Right lobe of liver (tissue), 6 donors: ENCODE data around the gene HIRA. TPM values are rescaled to one million over a fixed set of nuclear protein-coding genes. Genes with fewer than 3 reads are reported as not detected.

ENCODE experiments used
- ATAC-seq, 4 donors: fragments of 200-7000 bp; cut with Tn5 transposase; one replicate each; pipeline ENCODE4 v1.9.1; 2020; ENCODE audit warnings: mild to moderate bottlenecking in 4 of 4, moderate library complexity in 4 of 4
- DNase-seq, 3 donors: peaks; one replicate each; pipeline ENCODE4 v3.0.0-alpha.2; 2020
- H3K27ac ChIP-seq, 3 donors: fragments of 200-600 bp; one replicate each; pipeline ENCODE4 v1.8.0; 2022
- H3K27me3 ChIP-seq, 2 donors: fragments of 200-600 bp; one replicate each; pipeline ENCODE4 v1.8.0; 2022
- H3K36me3 ChIP-seq, 4 donors: fragments of 200-600 bp; sonication (generic) in 1 of 4; one replicate each; pipeline versions ENCODE4 v1.5.1 to v1.8.0; 2017 to 2022; ENCODE audit warnings: control low read depth in 1 of 4
- H3K4me1 ChIP-seq, 4 donors: fragments of 200-600 bp; sonication (generic) in 1 of 4; one replicate each; pipeline versions ENCODE4 v1.5.1 to v1.8.0; 2017 to 2022; ENCODE audit warnings: control low read depth in 1 of 4
- H3K4me3 ChIP-seq, 3 donors: fragments of 200-600 bp; one replicate each; pipeline ENCODE4 v1.8.0; 2022
- H3K9me3 ChIP-seq, 4 donors: fragments of 200-600 bp; sonication (generic) in 1 of 4; one replicate each; pipeline versions ENCODE4 v1.5.1 to v1.8.0; 2017 to 2022; ENCODE audit warnings: control low read depth in 1 of 4
- CTCF ChIP-seq, 4 donors: fragments of 200-600 bp in 3 of 4; fragments of 450-650 bp in 1 of 4; IDR thresholded peaks; one replicate each; pipeline versions ENCODE4 v1.5.1 to v1.8.0; 2016 to 2022; ENCODE audit warnings: antibody characterized with exemption in 4 of 4, mild to moderate bottlenecking in 2 of 4
- POLR2A ChIP-seq: fragments of 450-650 bp; IDR thresholded peaks from one replicate; pipeline ENCODE4 v1.6.1; 2017; ENCODE audit warnings: antibody characterized with exemption, mild to moderate bottlenecking
- WGBS: methylation state at CpG from one replicate; pipeline ENCODE4 v1.1.6; 2018; ENCODE audit warnings: low coverage, low lambda C conversion rate; ENCODE audit not compliant: insufficient coverage; ENCODE audit errors: missing lambda C conversion rate; 5-methylcytosine and 5-hydroxymethylcytosine counted together
- intact Hi-C, 2 donors: fragments of 100-400 bp; cut with DNase I; formaldehyde crosslinking; loops; one replicate each; pipeline versions ENCODE4 v1.11.2 to v1.14.1; 2022
- long read RNA-seq: library from polyadenylated mRNA; unstranded; transcript quantifications from one replicate; pipeline ENCODE4 v2.0.0, GENCODE V29; 2019
- total RNA-seq, 6 experiments: library from RNA; depleted of rRNA in 2 of 6; stranded (reverse); fragments of >200 nt in 2 of 6; fragmentation: NEBNext Ultra II Directional in 3 of 6; extraction: Animal tissue kit (Norgen Biotek cat#: 25700) in 3 of 6; gene quantifications; one replicate each; pipeline versions ENCODE4 v1.1.0 to v1.2.4, GENCODE V29; 2016 to 2023
- donor health status: DM: no; HTN: yes; CAD: no.
- donor health status: DM: no; HTN: no; CAD: no.
- donor health status: DM: no; HTN: no; CAD: no.
- donor health status: DM: no; HTN: yes; CAD: no.
- donor health status: DM: no; HTN: yes; CAD: no.

Gene HIRA
- 10 to 100 TPM; 14.6 to 25.0 (median 17.8) TPM for total RNA-seq
- long read RNA-seq, result 0 reads

GRCh38 chr22:19431649-19432132, at the start of gene HIRA:
TSS of gene HIRA (minus strand) at chr22:19431733. CDS start at chr22:19431476, 257 bp downstream.
- DNase-seq (peak; percentile 84 to 87 (median 85)), ATAC-seq (peak; percentile 44 to 66 (median 58))
- H3K36me3 ChIP-seq, result peaks cover 0 to 20% (median 8%) of the 10 kb centered on the region in 4 donors
- H3K9me3 ChIP-seq, result no peaks in the 10 kb centered on the region
- peaks cover 0 to 37% (median 6%) of the 10 kb centered on the region in 4 donors for H3K4me1 ChIP-seq
- H3K27ac ChIP-seq, result peak within 1 kb of the TSS; percentile 91 to 99 (median 95)
- no peaks in the 10 kb centered on the region for H3K27me3 ChIP-seq
- intact Hi-C loops, result no loop called here
- no CpG with 5 or more reads among the region's 66 CpGs for WGBS
- TF ChIP-seq CTCF (IDR thresholded peaks at IDR 0.05) (no peak), POLR2A (no peak)
- H3K4me3 ChIP-seq, result peak within 1 kb of the TSS; percentile 77 to 93 (median 91)

GRCh38 chr22:19480789-19481188, 49.3 kb upstream of the HIRA start:
- DNase-seq (peak in 1 of 3 donors; percentile 3), ATAC-seq (no peak)
- Histone ChIP-seq H3K9me3 (no peaks in the 10 kb centered on the region), H3K27me3 (no peaks in the 10 kb centered on the region), H3K36me3 (no peaks in the 10 kb centered on the region), H3K4me3 (no peak overlapping the region), H3K4me1 (peaks cover 0 to 16% (median 3%) of the 10 kb centered on the region in 4 donors), H3K27ac (no peak overlapping the region)
- WGBS, result 64% methylated on average over 10 of the region's 10 CpGs
- intact Hi-C loops, result no loop called here
- TF ChIP-seq POLR2A (no peak), CTCF (IDR thresholded peaks at IDR 0.05) (no peak)

GRCh38 chr22:19480173-19480568, 48.6 kb upstream of the HIRA start:
- peaks cover 0 to 3% (median 0%) of the 10 kb centered on the region in 4 donors for H3K36me3 ChIP-seq
- intact Hi-C loops, result no loop called here
- TF ChIP-seq POLR2A (no peak), CTCF (IDR thresholded peaks at IDR 0.05) (no peak)
- peak overlapping the region; percentile 25 to 89 (median 87) for H3K4me3 ChIP-seq
- ATAC-seq (no peak), DNase-seq (peak in 1 of 3 donors; percentile 62)
- no peaks in the 10 kb centered on the region for H3K9me3 ChIP-seq
- peaks cover 0 to 16% (median 3%) of the 10 kb centered on the region in 4 donors for H3K4me1 ChIP-seq
- 0% methylated on average over 13 of the region's 15 CpGs for WGBS
- no peaks in the 10 kb centered on the region for H3K27me3 ChIP-seq
- H3K27ac ChIP-seq, result no peak overlapping the region

- ATAC-seq (peak; percentile 91 to 95 (median 94)), DNase-seq (peak; percentile 95 to 98 (median 98))
- TF ChIP-seq CTCF (IDR thresholded peaks at IDR 0.05), result no peak
- no peak for TF ChIP-seq POLR2A
- peak within 1 kb of the TSS; percentile 86 to 89 (median 87) for H3K4me3 ChIP-seq
- no peaks in the 10 kb centered on the region for H3K9me3 ChIP-seq
- under 1% methylated on average over 21 of the region's 50 CpGs for WGBS
- H3K27me3 ChIP-seq, result no peaks in the 10 kb centered on the region
- peaks cover 0 to 16% (median 3%) of the 10 kb centered on the region in 4 donors for H3K4me1 ChIP-seq
- peaks cover 0 to 9% (median 0%) of the 10 kb centered on the region in 4 donors for H3K36me3 ChIP-seq
- H3K27ac ChIP-seq, result peak within 1 kb of the TSS; percentile 95 to 100 (median 99)
- intact Hi-C loops, result no loop called here
Observed at GRCh38 chr22:19479355-19480172, 48.0 kb upstream of the HIRA start, which contains the start of gene CDC45. TSS of gene CDC45 (plus strand) at chr22:19479920. CDS start at chr22:19479969, 49 bp downstream.
